ENCODE measurements around the gene INPP5B.

Gene INPP5B

GRCh38 chr1:37840711-37841110 is 106.1 kb downstream of the INPP5B start:
- no peak overlapping the region for H3K4me3 ChIP-seq (ENCODE audit: low read depth, low read length)

GRCh38 chr1:37839676-37840075 is 107.2 kb downstream of the INPP5B start:
- H3K4me3 ChIP-seq (ENCODE audit: low read depth, low read length): no peak overlapping the region
- no peak for TF ChIP-seq CTCF (IDR thresholded peaks at IDR 0.05; ENCODE audit: low read depth, low read length)

More at GRCh38 chr1:37840711-37841110, 106.1 kb downstream of the INPP5B start:
- no peak for TF ChIP-seq CTCF (IDR thresholded peaks at IDR 0.05; ENCODE audit: low read depth, low read length)

- TF ChIP-seq CTCF (IDR thresholded peaks at IDR 0.05; ENCODE audit: low read depth, low read length): no peak
- H3K4me3 ChIP-seq (ENCODE audit: low read depth, low read length): no peak overlapping the region
Measured at GRCh38 chr1:37836788-37837187, 110.1 kb downstream of the INPP5B start.

GRCh38 chr1:37831809-37832208 is 115.0 kb downstream of the INPP5B start:
- TF ChIP-seq CTCF (IDR thresholded peaks at IDR 0.05; ENCODE audit: low read depth, low read length): no peak
- no peak overlapping the region for H3K4me3 ChIP-seq (ENCODE audit: low read depth, low read length)

- TF ChIP-seq CTCF (IDR thresholded peaks at IDR 0.05; ENCODE audit: low read depth, low read length): no peak
- no peak overlapping the region for H3K4me3 ChIP-seq (ENCODE audit: low read depth, low read length)
Measured at GRCh38 chr1:37831109-37831508, 115.7 kb downstream of the INPP5B start.

GRCh38 chr1:37828410-37829074 is 118.3 kb downstream of the INPP5B start:
- TF ChIP-seq CTCF (IDR thresholded peaks at IDR 0.05; ENCODE audit: low read depth, low read length): no peak
- H3K4me3 ChIP-seq (ENCODE audit: low read depth, low read length): no peak overlapping the region

- H3K4me3 ChIP-seq (ENCODE audit: low read depth, low read length): no peak overlapping the region
- TF ChIP-seq CTCF (IDR thresholded peaks at IDR 0.05; ENCODE audit: low read depth, low read length): no peak
Measured at GRCh38 chr1:37825506-37825905, 121.3 kb downstream of the INPP5B start.

Data from WI38 (cell line).